SK-N-SH (cell line): Measurements from ENCODE around the gene P2RX4. TPM values are rescaled to one million over a fixed set of nuclear protein-coding genes. Genes with fewer than 3 reads are reported as not detected.
"Not testable (repeated sequence)": the region's sequence is repeated elsewhere in the genome, so short reads cannot be mapped to it uniquely, and the experiment has no call there.

Experiments used
- CTCF ChIA-PET: fragments of 300-600, 350-600 bp; formaldehyde crosslinking; extraction: SDS; loops from one replicate; lab custom pipeline; 2021; lab: Yijun Ruan, JAX
- POLR2A ChIA-PET: fragments of 350-600 bp; sonication (Branson Sonifier 250); formaldehyde crosslinking; extraction: SDS; loops from one replicate; lab custom pipeline; 2020; ENCODE audit warnings: antibody characterized with exemption, inconsistent platforms; lab: Yijun Ruan, JAX
- DNase-seq: peaks from one replicate; pipeline ENCODE4 v3.0.0; 2012
- H2AFZ ChIP-seq: fragments of 200-600 bp; sonication (generic); 2 replicates; pipeline ENCODE4 v1.8.1; 2016; ENCODE audit warnings: antibody characterized with exemption, mild to moderate bottlenecking, low read depth
- H3F3A ChIP-seq: fragments of 200-600 bp; sonication (generic); replicated peaks from 2 replicates; pipeline ENCODE3; 2016; ENCODE audit warnings: antibody characterized with exemption, mild to moderate bottlenecking; ENCODE audit not compliant: insufficient read depth
- H3K27ac ChIP-seq, 2 experiments: fragments of 200-500 bp in 1 of 2; fragments of 200-600 bp in 1 of 2; sonication (Bioruptor generic) in 1 of 2; sonication (generic), shearing (Covaris generic) in 1 of 2; 2 replicates each; pipeline versions ENCODE4 v1.5.1 to v1.6.1; 2014 to 2016; ENCODE audit warnings: low read depth in 2 of 2, inconsistent platforms in 1 of 2, low read length in 1 of 2, mild to moderate bottlenecking in 1 of 2, mixed read lengths in 1 of 2
- H3K27me3 ChIP-seq: fragments of 200-600 bp; sonication (generic), shearing (Covaris generic); 2 replicates; pipeline ENCODE4 v1.6.1; 2016; ENCODE audit warnings: mixed run types; ENCODE audit not compliant: insufficient read depth
- H3K36me3 ChIP-seq, 2 experiments: fragments of 200-500 bp in 1 of 2; fragments of 200-600 bp in 1 of 2; sonication (Bioruptor generic) in 1 of 2; sonication (generic) in 1 of 2; replicated peaks in 1 of 2; 2 replicates each; pipeline versions ENCODE3 to v1.5.1; 2014 to 2016; ENCODE audit warnings: low read length in 1 of 2, mild to moderate bottlenecking in 1 of 2; ENCODE audit not compliant: insufficient read depth in 2 of 2, control insufficient read depth in 1 of 2
- H3K4me1 ChIP-seq, 2 experiments: fragments of 200-500 bp in 1 of 2; fragments of 200-600 bp in 1 of 2; sonication (Bioruptor generic) in 1 of 2; sonication (generic), shearing (Covaris generic) in 1 of 2; 2 replicates each; pipeline versions ENCODE4 v1.5.1 to v1.6.1; 2014 to 2016; ENCODE audit warnings: low read depth in 1 of 2, low read length in 1 of 2, mixed run types in 1 of 2; ENCODE audit not compliant: insufficient read depth in 2 of 2, control insufficient read depth in 1 of 2
- H3K4me2 ChIP-seq: fragments of 200-600 bp; sonication (generic), shearing (Covaris generic); 2 replicates; pipeline ENCODE4 v1.6.1; 2017; ENCODE audit warnings: mixed run types
- H3K4me3 ChIP-seq, 2 experiments: fragments of 200-500 bp in 1 of 2; fragments of 200-600 bp in 1 of 2; sonication (Bioruptor generic) in 1 of 2; sonication (generic), shearing (Covaris generic) in 1 of 2; 2 replicates each; pipeline versions ENCODE4 v1.5.1 to v1.8.1; 2014 to 2016; ENCODE audit warnings: low read depth in 2 of 2, inconsistent platforms in 1 of 2, low read length in 1 of 2, mild to moderate bottlenecking in 1 of 2, mixed read lengths in 1 of 2, moderate library complexity in 1 of 2
- H3K79me2 ChIP-seq: fragments of 200-600 bp; sonication (generic); 2 replicates; pipeline ENCODE4 v1.8.1; 2017; ENCODE audit warnings: mild to moderate bottlenecking; ENCODE audit not compliant: insufficient read depth
- H3K9ac ChIP-seq: fragments of 200-600 bp; sonication (generic); 2 replicates; pipeline ENCODE4 v1.6.1; 2017; ENCODE audit warnings: mixed run types
- H3K9me2 ChIP-seq: fragments of 200-600 bp; sonication (generic); 2 replicates; pipeline ENCODE4 v1.6.1; 2017; ENCODE audit warnings: mixed run types
- H3K9me3 ChIP-seq: fragments of 200-600 bp; sonication (generic); 2 replicates; pipeline ENCODE4 v1.6.1; 2017; ENCODE audit warnings: mixed run types, mild to moderate bottlenecking, moderate library complexity
- H4K20me1 ChIP-seq: fragments of 200-600 bp; sonication (generic); 2 replicates; pipeline ENCODE4 v1.6.1; 2017; ENCODE audit warnings: mild to moderate bottlenecking, mixed run types; ENCODE audit not compliant: insufficient read depth
- CHD2 ChIP-seq: fragments of 150-350 bp; IDR thresholded peaks from 2 replicates; pipeline ENCODE4 v1.6.1; 2018; ENCODE audit warnings: low read length; ENCODE audit not compliant: partially characterized antibody
- WGBS: methylation state at CpG from one replicate; pipeline ENCODE4 v1.1.6; 2017; ENCODE audit warnings: low lambda C conversion rate; 5-methylcytosine and 5-hydroxymethylcytosine counted together
- polyA plus RNA-seq, 3 experiments: library from polyadenylated mRNA; depleted of rRNA; stranded (reverse); fragments of >200 nt; gene quantifications; 2 replicates each; pipeline ENCODE4 v1.2.3, GENCODE V29; 2012

P2RX4 gene
- polyA plus RNA-seq, 1 of the 3 experiments (the other 2 are of a cell fraction), result 32.2 TPM

DNA sequence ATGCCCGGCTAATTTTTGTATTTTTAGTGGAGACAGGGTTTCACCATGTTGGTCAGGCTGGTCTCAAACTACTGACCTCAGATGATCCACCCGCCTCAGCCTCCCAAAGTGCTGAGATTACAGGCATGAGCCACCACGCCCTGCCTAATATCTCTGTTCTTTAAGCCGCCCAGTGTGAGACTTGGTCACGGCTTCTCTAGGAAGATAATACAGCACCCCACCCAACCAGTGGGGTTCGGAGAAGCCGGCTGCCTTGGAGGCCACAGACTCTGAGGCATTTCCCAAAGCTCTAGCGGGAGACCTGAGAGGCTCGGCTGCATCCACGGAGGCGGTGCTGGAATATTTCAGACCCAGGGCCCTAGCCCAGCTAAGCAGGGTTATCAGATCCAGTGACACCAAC lies 73.0 kb downstream of the P2RX4 start:
- H3K27ac ChIP-seq, H3K4me3 ChIP-seq, H3K9ac ChIP-seq, H4K20me1 ChIP-seq, H3K27me3 ChIP-seq, H3F3A ChIP-seq, DNase-seq, CTCF ChIA-PET, H3K4me2 ChIP-seq, H2AFZ ChIP-seq, H3K36me3 ChIP-seq, H3K79me2 ChIP-seq, H3K9me2 ChIP-seq, H3K9me3 ChIP-seq: not testable (repeated sequence)
- WGBS, result 100% methylated on average over 11 of the region's 11 CpGs
- POLR2A ChIA-PET, result interaction anchor here (0.6 kb wide), 1 partner anchor 185 kb away, joined by 3 read pairs; no protein-coding TSS in a partner anchor
- H3K4me1 ChIP-seq, result peaks cover 4 to 17% of the 10 kb centered on the region in 2 experiments; a peak in 2 of 4 replicates

GRCh38 chr12:121283388-121283787 lies 73.5 kb downstream of the P2RX4 start:
- Histone ChIP-seq H3K27ac (no peak overlapping the region), H3K9me3 (no peaks in the 10 kb centered on the region), H3K9me2 (no peaks in the 10 kb centered on the region), H2AFZ (no peak overlapping the region), H3K27me3 (no peaks in the 10 kb centered on the region), H3F3A (no peaks in the 10 kb centered on the region), H3K36me3 (peaks cover 0 to 3% of the 10 kb centered on the region in 2 experiments), H3K4me2 (no peak overlapping the region), H3K4me3 (no peak overlapping the region), H4K20me1 (peaks cover 5% of the 10 kb centered on the region; the same call in 1 of the 2 replicates), H3K4me1 (peaks cover 4 to 17% of the 10 kb centered on the region in 2 experiments; a peak in 2 of 4 replicates), H3K9ac (no peak overlapping the region), H3K79me2 (peaks cover 6% of the 10 kb centered on the region; the same call in 1 of the 2 replicates)
- CTCF ChIA-PET, result no interaction called here
- WGBS, result 80% methylated on average over 5 of the region's 5 CpGs
- no peak for TF ChIP-seq CHD2
- POLR2A ChIA-PET, result interaction anchor here (0.6 kb wide), 1 partner anchor 184 kb away, joined by 3 read pairs; no protein-coding TSS in a partner anchor
- no peak for DNase-seq

Other genes starting within 250 kb of the P2RX4 start
- gene HNF1A, start 231.6 kb upstream of the P2RX4 start, polyA plus RNA-seq (2012; rRNA removed), result not detected in 2 replicates
- 12.8 and 13.9 TPM in 2 replicates for gene C12orf43, start 193.6 kb upstream of the P2RX4 start, polyA plus RNA-seq (2012; rRNA removed)
- gene OASL, start 170.9 kb upstream of the P2RX4 start, polyA plus RNA-seq (2012; rRNA removed), result 0.37 and 0.41 TPM in 2 replicates
- 0.43 and 0.60 TPM in 2 replicates for gene P2RX7, start 77.3 kb upstream of the P2RX4 start, polyA plus RNA-seq (2012; rRNA removed)
- 23.6 and 24.5 TPM in 2 replicates for gene CAMKK2, start 86.6 kb downstream of the P2RX4 start, polyA plus RNA-seq (2012; rRNA removed)
- gene ANAPC5, start 142.3 kb downstream of the P2RX4 start, polyA plus RNA-seq (2012; rRNA removed), result 110 and 158 TPM in 2 replicates
- 28.7 and 29.4 TPM in 2 replicates for gene RNF34, start 190.0 kb downstream of the P2RX4 start, polyA plus RNA-seq (2012; rRNA removed)